Smooth muscle cell (in vitro differentiated cells): ENCODE results near the gene PIAS4. TPM values are rescaled to one million over a fixed set of nuclear protein-coding genes. Genes with fewer than 3 reads are reported as not detected.

ENCODE experiments used
- DNase-seq: peaks from one replicate; lab custom pipeline; 2025; ENCODE audit not compliant: unreplicated experiment; lab: John Stamatoyannopoulos, UW
- H2AFZ ChIP-seq: fragments of 200-600 bp; sonication (generic); 2 replicates; pipeline ENCODE4 v1.6.0; 2016; ENCODE audit warnings: antibody characterized with exemption, low read depth, mild to moderate bottlenecking
- H3F3A ChIP-seq: fragments of 200-600 bp; sonication (generic); 2 replicates; pipeline ENCODE4 v1.6.0; 2017; ENCODE audit warnings: antibody characterized with exemption, low read depth
- H3K27ac ChIP-seq: fragments of 200-600 bp; sonication (generic); 2 replicates; pipeline ENCODE4 v1.5.1; 2016; ENCODE audit warnings: low read depth, mild to moderate bottlenecking
- H3K27me3 ChIP-seq: fragments of 200-600 bp; sonication (generic); 2 replicates; pipeline ENCODE4 v1.6.1; 2016; ENCODE audit warnings: low read depth, mild to moderate bottlenecking
- H3K36me3 ChIP-seq: fragments of 200-600 bp; sonication (generic); 2 replicates; pipeline ENCODE4 v1.5.1; 2016; ENCODE audit warnings: low read depth
- H3K4me1 ChIP-seq: fragments of 200-600 bp; sonication (generic); 2 replicates; pipeline ENCODE4 v1.5.1; 2016; ENCODE audit warnings: low read depth
- H3K4me2 ChIP-seq: fragments of 200-600 bp; sonication (generic); 2 replicates; pipeline ENCODE4 v1.6.0; 2016; ENCODE audit warnings: mild to moderate bottlenecking
- H3K4me3 ChIP-seq: fragments of 200-600 bp; sonication (generic); 2 replicates; pipeline ENCODE4 v1.5.1; 2016; ENCODE audit warnings: mild to moderate bottlenecking
- H3K79me2 ChIP-seq: fragments of 200-600 bp; sonication (generic); 2 replicates; pipeline ENCODE4 v1.6.0; 2016; ENCODE audit warnings: low read depth, mild to moderate bottlenecking
- H3K9ac ChIP-seq: fragments of 200-600 bp; sonication (generic); 2 replicates; pipeline ENCODE4 v1.6.0; 2016; ENCODE audit warnings: low read depth
- H3K9me3 ChIP-seq: fragments of 200-600 bp; sonication (generic); replicated peaks from 2 replicates; pipeline ENCODE4 v1.5.1; 2016; ENCODE audit warnings: low read depth
- H4K20me1 ChIP-seq: fragments of 200-600 bp; sonication (generic); 2 replicates; pipeline ENCODE4 v1.6.0; 2016; ENCODE audit warnings: low read depth
- WGBS: methylation state at CpG from one replicate; pipeline ENCODE4 v1.1.7; 2016; ENCODE audit warnings: low lambda C conversion rate; 5-methylcytosine and 5-hydroxymethylcytosine counted together
- polyA plus RNA-seq: library from polyadenylated mRNA; unstranded; fragments of >200 nt; fragmentation: Nextera tagmentation; extraction: Ambion mirVana; gene quantifications from 2 replicates; pipeline ENCODE4 v1.2.1, GENCODE V29; 2016
- total RNA-seq: library from RNA; depleted of rRNA; stranded (reverse); fragments of >200 nt; gene quantifications from 2 replicates; pipeline ENCODE4 v1.2.3, GENCODE V29; 2014
- TF ChIP-seq, protein P1 (sequence below): fragments of 200-600 bp; sonication (generic); IDR thresholded peaks from 2 replicates; pipeline ENCODE4 v1.5.1; 2017; ENCODE audit warnings: borderline replicate concordance, mild to moderate bottlenecking, antibody characterized with exemption; ENCODE audit not compliant: insufficient read depth, poor library complexity, severe bottlenecking

PIAS4 gene
- total and polyA plus RNA-seq, 2 experiments from 2014 or later, result 8.1 to 17.3 TPM

DNA sequence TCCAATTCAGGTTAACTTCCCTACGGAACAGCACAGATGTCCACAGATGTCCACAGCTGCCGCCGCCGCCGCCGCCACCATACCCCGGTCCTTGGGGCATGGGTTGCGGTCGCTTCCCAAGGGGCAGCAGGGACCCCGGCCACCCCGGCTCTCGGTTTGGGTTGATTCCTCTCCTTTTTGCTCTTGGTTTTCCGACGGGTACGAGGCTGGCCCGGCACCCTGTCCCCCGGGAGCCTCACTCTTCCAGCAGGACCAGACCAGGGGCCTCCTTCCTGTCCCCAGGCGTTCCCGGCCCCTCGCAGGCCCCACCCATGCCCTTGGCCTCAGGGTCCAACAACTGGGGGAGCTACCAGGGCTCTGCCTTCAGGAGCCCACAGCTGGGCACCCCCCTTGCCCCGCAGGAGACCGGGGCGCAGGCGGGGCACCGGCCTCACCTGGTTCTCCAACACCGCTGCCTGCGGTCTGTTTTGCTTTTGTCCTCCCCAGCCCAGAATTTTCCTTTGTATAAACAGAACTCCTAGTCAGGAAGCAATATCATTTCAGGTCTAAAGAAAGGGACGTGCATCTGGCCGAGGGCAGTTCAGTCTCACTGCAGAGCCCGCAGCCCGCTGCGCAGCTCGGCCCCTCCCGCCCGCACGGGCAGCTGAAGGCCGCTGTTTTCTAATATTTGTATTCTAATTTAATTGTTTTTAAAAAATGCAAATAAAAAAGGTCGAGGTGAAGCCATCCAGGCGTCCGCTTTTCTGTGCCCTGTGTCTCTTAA is 31.3 kb downstream of the PIAS4 start:
- H3K27me3 ChIP-seq, result no peaks in the 10 kb centered on the region

DNA sequence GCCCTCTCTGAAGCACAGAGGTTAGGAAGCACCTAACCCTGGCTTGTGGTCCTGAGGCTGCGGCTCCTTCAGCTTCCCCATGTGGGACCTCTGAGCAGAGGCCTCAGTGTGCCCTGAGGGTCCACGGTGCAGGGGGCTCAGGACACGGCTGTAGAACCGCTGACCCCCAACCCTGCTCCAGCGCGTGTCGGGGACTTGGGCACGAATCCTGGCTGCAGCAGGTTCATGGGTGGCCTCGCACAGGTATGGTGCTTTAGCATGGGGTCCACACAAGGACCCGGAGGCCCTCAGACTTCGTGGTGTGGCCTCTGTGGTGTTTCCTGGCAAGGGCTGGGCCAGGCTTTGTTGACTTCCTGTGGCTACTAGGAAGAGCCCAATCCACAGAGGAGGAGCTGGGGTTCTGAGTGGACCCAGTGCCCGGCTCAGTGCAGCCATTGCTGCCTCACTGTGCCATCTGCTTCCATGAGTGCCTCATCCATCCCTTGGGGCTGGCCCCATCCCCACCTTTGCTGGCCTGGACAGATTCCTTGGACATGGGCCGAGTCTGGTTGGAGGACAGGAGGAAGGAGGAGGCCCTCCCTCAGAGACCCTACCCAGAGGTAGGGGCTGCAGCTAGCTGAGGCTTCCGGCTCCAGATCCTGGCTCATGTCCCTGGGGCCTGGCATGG is 34.7 kb downstream of the PIAS4 start:
- Histone ChIP-seq H3K27me3 (no peaks in the 10 kb centered on the region), H3K4me2 (no peak overlapping the region), H4K20me1 (peaks cover 81% of the 10 kb centered on the region), H3F3A (peaks cover 4% of the 10 kb centered on the region), H3K79me2 (peaks cover 43% of the 10 kb centered on the region), H3K9me3 (no peaks in the 10 kb centered on the region), H3K36me3 (no peaks in the 10 kb centered on the region), H2AFZ (no peak overlapping the region), H3K27ac (peak overlapping the region; percentile 24), H3K4me1 (no peaks in the 10 kb centered on the region), H3K9ac (no peak overlapping the region), H3K4me3 (no peak overlapping the region)
- WGBS, result 96% methylated on average over 14 of the region's 14 CpGs
- TF ChIP-seq, protein P1, sequence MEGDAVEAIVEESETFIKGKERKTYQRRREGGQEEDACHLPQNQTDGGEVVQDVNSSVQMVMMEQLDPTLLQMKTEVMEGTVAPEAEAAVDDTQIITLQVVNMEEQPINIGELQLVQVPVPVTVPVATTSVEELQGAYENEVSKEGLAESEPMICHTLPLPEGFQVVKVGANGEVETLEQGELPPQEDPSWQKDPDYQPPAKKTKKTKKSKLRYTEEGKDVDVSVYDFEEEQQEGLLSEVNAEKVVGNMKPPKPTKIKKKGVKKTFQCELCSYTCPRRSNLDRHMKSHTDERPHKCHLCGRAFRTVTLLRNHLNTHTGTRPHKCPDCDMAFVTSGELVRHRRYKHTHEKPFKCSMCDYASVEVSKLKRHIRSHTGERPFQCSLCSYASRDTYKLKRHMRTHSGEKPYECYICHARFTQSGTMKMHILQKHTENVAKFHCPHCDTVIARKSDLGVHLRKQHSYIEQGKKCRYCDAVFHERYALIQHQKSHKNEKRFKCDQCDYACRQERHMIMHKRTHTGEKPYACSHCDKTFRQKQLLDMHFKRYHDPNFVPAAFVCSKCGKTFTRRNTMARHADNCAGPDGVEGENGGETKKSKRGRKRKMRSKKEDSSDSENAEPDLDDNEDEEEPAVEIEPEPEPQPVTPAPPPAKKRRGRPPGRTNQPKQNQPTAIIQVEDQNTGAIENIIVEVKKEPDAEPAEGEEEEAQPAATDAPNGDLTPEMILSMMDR, result no peak
- DNase-seq, result no peak

More for the DNA sequence above, 31.3 kb downstream of the PIAS4 start:
- Histone ChIP-seq H2AFZ (no peak overlapping the region), H3K9me3 (no peaks in the 10 kb centered on the region), H3K79me2 (peaks cover 10% of the 10 kb centered on the region), H4K20me1 (peaks cover 52% of the 10 kb centered on the region), H3K36me3 (no peaks in the 10 kb centered on the region), H3F3A (peaks cover 4% of the 10 kb centered on the region), H3K4me3 (no peak overlapping the region), H3K27ac (no peak overlapping the region), H3K4me1 (no peaks in the 10 kb centered on the region), H3K4me2 (no peak overlapping the region), H3K9ac (no peak overlapping the region)
- TF ChIP-seq, protein P1, result no peak
- WGBS, result 95% methylated on average over 36 of the region's 40 CpGs
- DNase-seq, result no peak

DNA sequence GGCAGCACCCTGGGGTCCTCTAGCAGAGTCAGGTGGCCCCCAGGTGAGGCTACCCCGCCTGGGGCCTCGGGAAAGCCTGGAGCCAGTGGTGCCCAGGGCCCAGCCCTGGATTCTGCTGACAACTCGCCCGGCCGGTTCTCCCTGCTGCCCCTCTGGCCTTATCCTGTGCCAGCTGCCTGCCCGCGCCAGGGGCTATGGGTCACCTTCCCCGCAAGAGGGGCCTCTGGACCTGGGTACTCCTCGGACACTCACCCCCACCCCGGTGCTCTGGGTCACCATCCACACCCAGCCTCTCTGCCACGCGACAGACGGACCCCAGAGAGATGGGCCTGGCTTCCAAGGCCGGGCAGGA is 35.2 kb downstream of the PIAS4 start:
- Histone ChIP-seq H3K27ac (peak overlapping the region; percentile 24), H3K9me3 (no peaks in the 10 kb centered on the region), H3F3A (peaks cover 4% of the 10 kb centered on the region), H3K27me3 (no peaks in the 10 kb centered on the region), H3K4me3 (no peak overlapping the region), H3K36me3 (no peaks in the 10 kb centered on the region), H2AFZ (no peak overlapping the region), H3K79me2 (peaks cover 48% of the 10 kb centered on the region), H3K4me1 (no peaks in the 10 kb centered on the region), H3K9ac (no peak overlapping the region), H4K20me1 (peaks cover 86% of the 10 kb centered on the region), H3K4me2 (no peak overlapping the region)
- TF ChIP-seq, protein P1, result no peak
- 80% methylated on average over 14 of the region's 14 CpGs for WGBS
- DNase-seq, result no peak

DNA sequence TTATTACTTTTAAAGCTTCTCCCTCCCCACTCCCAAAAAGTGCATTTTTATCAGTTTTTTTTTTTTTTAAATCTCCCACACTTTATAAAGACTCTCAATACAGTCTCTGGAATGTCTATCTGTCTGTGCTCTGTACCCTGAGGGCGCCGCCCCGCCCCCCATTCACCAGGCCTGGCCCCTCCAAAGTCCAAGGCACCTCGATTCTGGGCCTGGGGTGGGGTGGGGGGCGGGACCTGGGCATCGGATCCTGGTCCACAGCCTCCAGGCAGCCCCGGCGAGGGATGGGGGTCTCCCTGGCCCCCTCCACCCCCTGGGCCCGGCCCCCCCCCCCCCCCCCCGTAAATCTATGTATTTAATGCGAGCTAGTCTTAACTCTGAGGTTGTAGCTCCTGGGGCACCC is 35.9 kb downstream of the PIAS4 start:
- H3K27ac ChIP-seq, result no peak overlapping the region

More for the DNA sequence above, 35.9 kb downstream of the PIAS4 start:
- Histone ChIP-seq H2AFZ (no peak overlapping the region), H3K36me3 (no peaks in the 10 kb centered on the region), H3K9me3 (no peaks in the 10 kb centered on the region), H3K79me2 (peaks cover 53% of the 10 kb centered on the region), H3K9ac (no peak overlapping the region), H3K27me3 (no peaks in the 10 kb centered on the region), H3K4me1 (no peaks in the 10 kb centered on the region), H3F3A (peaks cover 4% of the 10 kb centered on the region), H3K4me3 (no peak overlapping the region), H3K4me2 (no peak overlapping the region), H4K20me1 (peaks cover 92% of the 10 kb centered on the region)
- TF ChIP-seq, protein P1, result no peak
- WGBS, result 73% methylated on average over 2 of the region's 11 CpGs
- no peak for DNase-seq
